Gastroesophageal sphincter (tissue), 4 donors: ENCODE data around the gene OTOG. TPM values are rescaled to one million over a fixed set of nuclear protein-coding genes. Genes with fewer than 3 reads are reported as not detected.

Experiments used
- ATAC-seq: fragments of 150-250 bp; one replicate; pipeline ENCODE4 v1.9.1; 2016; ENCODE audit warnings: mild to moderate bottlenecking, moderate library complexity
- H3K27ac ChIP-seq, 4 donors: fragments of 200-600 bp; sonication (generic) in 3 of 4; 1 replicate in 3 of 4; 2 replicates in 1 of 4; pipeline ENCODE4 v1.5.1; 2016 to 2019
- H3K27me3 ChIP-seq: fragments of 200-600 bp; sonication (generic); one replicate; pipeline ENCODE4 v1.5.1; 2019
- H3K36me3 ChIP-seq, 2 donors: fragments of 200-600 bp; sonication (generic); one replicate each; pipeline ENCODE4 v1.5.1; 2019; ENCODE audit warnings: control low read depth in 1 of 2
- H3K4me1 ChIP-seq, 3 donors: fragments of 200-600 bp; sonication (generic); 1 replicate in 2 of 3; 2 replicates in 1 of 3; pipeline ENCODE4 v1.5.1; 2016 to 2019; ENCODE audit warnings: control low read depth in 2 of 3
- H3K4me3 ChIP-seq, 2 donors: fragments of 200-600 bp; sonication (generic); one replicate each; pipeline ENCODE4 v1.5.1; 2019; ENCODE audit warnings: mild to moderate bottlenecking in 1 of 2, moderate library complexity in 1 of 2
- H3K9me3 ChIP-seq, 3 donors: fragments of 200-600 bp; sonication (generic); one replicate each; pipeline ENCODE4 v1.5.1; 2017 to 2019; ENCODE audit warnings: control low read depth in 2 of 3
- EP300 ChIP-seq: sonication (generic); formaldehyde crosslinking; IDR thresholded peaks from one replicate; pipeline ENCODE4 v1.6.1; 2017; ENCODE audit warnings: antibody characterized with exemption, mild to moderate bottlenecking
- POLR2A ChIP-seq, 2 donors: fragments of 450-650 bp; IDR thresholded peaks; one replicate each; pipeline ENCODE4 v1.6.1; 2017; ENCODE audit warnings: antibody characterized with exemption in 2 of 2, mild to moderate bottlenecking in 2 of 2, moderate library complexity in 1 of 2
- POLR2AphosphoS5 ChIP-seq: sonication (generic); formaldehyde crosslinking; IDR thresholded peaks from one replicate; pipeline ENCODE4 v1.6.1; 2017; ENCODE audit warnings: antibody characterized with exemption
- WGBS, 2 donors: methylation state at CpG; one replicate each; pipeline ENCODE4 v1.1.5; 2018; ENCODE audit warnings: low coverage in 1 of 2; 5-methylcytosine and 5-hydroxymethylcytosine counted together
- total RNA-seq, 4 donors: library from RNA; depleted of rRNA; stranded (reverse); fragments of >200 nt; gene quantifications; one replicate each; pipeline ENCODE4 v1.1.0, GENCODE V29; 2016
- TF ChIP-seq, protein P1 (sequence below), 4 experiments: fragments of 200-600 bp in 2 of 4; fragments of 450-650 bp in 2 of 4; sonication (generic) in 1 of 4; IDR thresholded peaks; one replicate each; pipeline ENCODE4 v1.5.1; 2017 to 2019; ENCODE audit warnings: antibody characterized with exemption in 4 of 4, mild to moderate bottlenecking in 2 of 4, moderate library complexity in 2 of 4

The OTOG gene
- total RNA-seq, 4 donors from 2014 or later, result not detected

DNA sequence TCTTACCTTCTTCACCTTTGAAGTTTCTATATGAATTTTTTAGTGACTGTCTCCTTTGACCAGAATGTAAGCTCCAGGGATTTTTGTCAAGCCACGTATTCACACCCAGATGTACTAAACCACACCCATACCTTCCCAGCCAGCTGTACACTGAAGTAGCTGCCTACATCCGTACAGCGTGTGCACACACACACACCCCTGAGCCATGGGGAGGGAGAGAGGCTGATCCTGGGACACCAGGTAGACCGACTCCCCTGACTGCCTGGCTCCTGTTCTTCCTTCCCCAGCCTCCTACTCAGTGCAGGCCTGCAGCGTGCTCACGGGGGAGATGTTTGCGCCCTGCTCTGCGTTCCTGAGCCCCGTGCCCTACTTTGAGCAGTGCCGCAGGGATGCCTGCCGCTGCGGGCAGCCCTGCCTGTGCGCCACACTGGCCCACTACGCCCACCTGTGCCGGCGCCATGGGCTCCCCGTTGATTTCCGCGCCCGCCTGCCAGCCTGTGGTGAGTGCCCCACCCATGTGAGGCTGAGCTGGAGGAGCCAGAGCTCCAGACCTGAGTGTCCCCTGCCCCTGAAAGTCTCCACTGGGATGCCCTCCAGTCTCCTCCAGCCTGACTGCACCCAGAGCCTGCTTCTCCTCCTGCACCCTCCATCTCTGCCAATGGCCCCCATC, 25.9 kb downstream of the OTOG start:
- Histone ChIP-seq H3K27me3 (peaks cover 23% of the 10 kb centered on the region), H3K9me3 (no peaks in the 10 kb centered on the region), H3K27ac (no peak overlapping the region), H3K4me1 (no peaks in the 10 kb centered on the region), H3K4me3 (no peak overlapping the region), H3K36me3 (no peaks in the 10 kb centered on the region)
- TF ChIP-seq, protein P1, sequence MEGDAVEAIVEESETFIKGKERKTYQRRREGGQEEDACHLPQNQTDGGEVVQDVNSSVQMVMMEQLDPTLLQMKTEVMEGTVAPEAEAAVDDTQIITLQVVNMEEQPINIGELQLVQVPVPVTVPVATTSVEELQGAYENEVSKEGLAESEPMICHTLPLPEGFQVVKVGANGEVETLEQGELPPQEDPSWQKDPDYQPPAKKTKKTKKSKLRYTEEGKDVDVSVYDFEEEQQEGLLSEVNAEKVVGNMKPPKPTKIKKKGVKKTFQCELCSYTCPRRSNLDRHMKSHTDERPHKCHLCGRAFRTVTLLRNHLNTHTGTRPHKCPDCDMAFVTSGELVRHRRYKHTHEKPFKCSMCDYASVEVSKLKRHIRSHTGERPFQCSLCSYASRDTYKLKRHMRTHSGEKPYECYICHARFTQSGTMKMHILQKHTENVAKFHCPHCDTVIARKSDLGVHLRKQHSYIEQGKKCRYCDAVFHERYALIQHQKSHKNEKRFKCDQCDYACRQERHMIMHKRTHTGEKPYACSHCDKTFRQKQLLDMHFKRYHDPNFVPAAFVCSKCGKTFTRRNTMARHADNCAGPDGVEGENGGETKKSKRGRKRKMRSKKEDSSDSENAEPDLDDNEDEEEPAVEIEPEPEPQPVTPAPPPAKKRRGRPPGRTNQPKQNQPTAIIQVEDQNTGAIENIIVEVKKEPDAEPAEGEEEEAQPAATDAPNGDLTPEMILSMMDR (IDR thresholded peaks at IDR 0.05), result no peak
- TF ChIP-seq EP300 (no peak), POLR2A (IDR thresholded peaks at IDR 0.05) (no peak), POLR2AphosphoS5 (no peak)
- 67 to 85% methylated on average over 2 to 5 of the region's 20 CpGs for WGBS, 2 donors
- no peak for ATAC-seq

DNA sequence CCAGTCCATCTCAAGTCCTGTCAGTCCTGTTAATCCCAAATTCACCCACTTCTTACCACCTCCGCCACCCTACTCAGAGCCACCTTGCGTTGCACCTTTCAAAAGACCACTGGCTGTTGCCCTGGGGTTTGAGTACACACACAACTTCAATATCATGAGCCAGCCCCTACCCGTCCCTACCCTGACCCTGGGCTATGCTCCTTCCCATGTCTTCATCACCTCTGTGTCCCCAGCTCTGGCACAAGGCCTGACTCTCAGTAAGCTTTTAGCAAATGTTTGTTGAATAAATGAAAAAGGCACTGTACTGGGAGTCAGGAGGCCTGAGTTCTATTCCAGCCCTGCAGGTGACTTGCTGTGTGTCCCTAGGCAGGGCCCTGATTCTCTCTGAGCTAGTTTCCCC, 26.5 kb downstream of the OTOG start:
- H3K9me3 ChIP-seq, result no peaks in the 10 kb centered on the region
- TF ChIP-seq, protein P1 (IDR thresholded peaks at IDR 0.05), result no peak
- no peak for TF ChIP-seq POLR2AphosphoS5
- TF ChIP-seq EP300, result no peak
- TF ChIP-seq POLR2A (IDR thresholded peaks at IDR 0.05), result no peak
- H3K4me1 ChIP-seq, result no peaks in the 10 kb centered on the region
- H3K4me3 ChIP-seq, result no peak overlapping the region
- no peak overlapping the region for H3K27ac ChIP-seq
- H3K36me3 ChIP-seq, result no peaks in the 10 kb centered on the region
- 90 to 100% methylated on average over 1 to 3 of the region's 3 CpGs for WGBS, 2 donors
- H3K27me3 ChIP-seq, result peaks cover 23% of the 10 kb centered on the region
- ATAC-seq, result no peak

DNA sequence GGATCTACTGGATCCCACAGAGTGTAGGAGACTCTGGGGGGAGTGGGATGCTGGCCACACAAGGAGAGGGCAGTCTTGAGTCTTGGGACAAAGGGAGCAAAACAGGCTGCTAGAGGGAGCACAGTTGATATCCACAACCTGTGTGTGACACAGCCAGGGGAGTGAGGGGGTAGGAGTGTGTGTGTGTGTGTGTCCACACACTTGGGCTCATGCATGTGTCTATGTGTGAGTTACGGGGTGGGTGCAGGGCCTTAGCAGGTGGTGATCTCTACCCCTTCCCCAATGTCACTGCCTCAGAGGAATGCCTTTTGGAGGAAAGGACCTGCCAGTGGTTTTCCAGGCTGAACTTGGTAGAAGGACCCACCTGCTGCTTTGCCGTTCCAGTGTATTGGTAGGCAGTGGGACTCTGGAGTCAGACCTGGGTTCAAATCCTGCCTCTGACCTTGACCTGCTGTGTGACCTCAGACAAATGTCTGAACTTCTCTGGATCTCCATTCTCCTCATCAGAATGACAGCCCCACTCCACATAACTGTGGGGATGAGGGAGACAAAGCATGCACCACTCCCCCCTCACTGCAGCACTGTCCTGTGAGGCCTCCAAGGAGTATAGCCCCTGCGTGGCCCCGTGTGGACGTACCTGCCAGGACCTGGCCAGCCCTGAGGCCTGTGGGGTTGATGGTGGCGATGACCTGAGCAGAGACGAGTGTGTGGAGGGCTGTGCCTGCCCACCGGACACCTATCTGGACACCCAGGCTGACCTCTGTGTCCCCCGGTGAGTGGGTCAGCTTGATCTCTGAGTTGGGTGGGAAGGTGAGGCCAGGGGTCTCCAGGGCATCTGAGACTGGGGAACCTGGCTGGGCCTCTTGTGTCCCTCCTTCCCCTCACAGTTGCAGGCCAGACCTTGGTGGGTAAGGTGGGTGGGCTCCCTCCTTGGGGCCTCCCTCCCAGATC, 27.4 kb downstream of the OTOG start:
- Histone ChIP-seq H3K27me3 (peaks cover 26% of the 10 kb centered on the region), H3K4me1 (no peaks in the 10 kb centered on the region), H3K27ac (no peak overlapping the region), H3K9me3 (no peaks in the 10 kb centered on the region), H3K36me3 (no peaks in the 10 kb centered on the region), H3K4me3 (no peak overlapping the region)
- WGBS, 2 donors, result 82% methylated on average over 4 of the region's 9 CpGs; no CpG with 5 or more reads in 1 of the 2 donors
- TF ChIP-seq, protein P1 (IDR thresholded peaks at IDR 0.05), result no peak
- no peak for TF ChIP-seq POLR2AphosphoS5
- no peak for TF ChIP-seq POLR2A (IDR thresholded peaks at IDR 0.05)
- TF ChIP-seq EP300, result no peak
- ATAC-seq, result no peak

DNA sequence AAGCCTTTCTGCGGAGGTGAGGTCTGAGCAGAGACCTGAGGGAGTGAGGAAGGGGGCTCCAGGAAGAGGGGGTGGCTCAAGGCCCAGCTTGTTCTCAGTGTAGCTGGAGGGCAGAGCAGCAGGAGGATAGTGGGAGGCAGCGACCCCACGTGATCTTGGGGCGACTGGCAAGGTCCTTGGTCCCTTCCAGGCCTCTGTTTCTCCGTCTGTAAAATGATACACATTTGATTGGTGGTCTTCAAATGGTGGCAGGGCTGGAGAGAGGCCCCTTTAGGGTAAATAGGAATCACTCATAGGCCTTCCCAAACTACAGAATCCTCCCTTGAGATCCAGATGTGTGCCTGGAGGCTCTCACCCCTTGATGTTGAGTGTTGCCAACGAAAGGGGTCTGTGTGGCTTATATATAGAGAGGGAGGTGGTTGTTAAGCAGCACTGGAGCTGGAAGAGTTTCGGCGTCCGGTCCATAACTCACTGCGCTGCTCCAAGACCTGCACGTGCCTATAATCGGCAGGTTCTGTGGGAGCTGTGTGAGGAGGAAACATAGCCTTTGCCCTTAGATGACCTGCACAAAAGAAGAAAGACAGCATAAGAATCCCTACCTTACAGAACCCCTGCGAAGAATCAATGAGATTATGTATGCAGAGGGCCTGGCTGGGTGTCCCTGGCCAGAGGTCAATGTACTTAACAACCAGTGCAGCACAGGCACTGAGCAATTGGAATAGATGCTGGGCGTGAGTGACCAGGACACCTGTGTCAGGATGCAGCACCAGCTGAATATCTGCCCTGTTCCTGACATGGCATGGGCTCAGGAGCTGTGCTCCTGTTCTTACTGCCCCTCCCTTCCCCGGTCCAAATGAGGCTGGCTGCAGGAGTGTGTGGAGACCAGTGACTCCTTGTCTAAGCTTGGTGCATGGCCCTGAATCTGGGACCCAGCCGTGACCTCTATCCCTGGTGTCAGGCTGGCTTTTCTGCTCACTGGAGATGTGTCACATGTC, 28.7 kb downstream of the OTOG start:
- no peak overlapping the region for H3K27ac ChIP-seq
- 71 to 84% methylated on average over 6 to 12 of the region's 16 CpGs for WGBS, 2 donors
- no peaks in the 10 kb centered on the region for H3K4me1 ChIP-seq
- H3K27me3 ChIP-seq, result peaks cover 29% of the 10 kb centered on the region
- H3K4me3 ChIP-seq, result no peak overlapping the region
- no peaks in the 10 kb centered on the region for H3K36me3 ChIP-seq
- no peaks in the 10 kb centered on the region for H3K9me3 ChIP-seq
- no peak for ATAC-seq
- TF ChIP-seq POLR2AphosphoS5 (no peak), POLR2A (IDR thresholded peaks at IDR 0.05) (no peak), EP300 (no peak)
- TF ChIP-seq, protein P1 (IDR thresholded peaks at IDR 0.05), result no peak
